HG02763 (cell line): Measurements from ENCODE around the gene PTPRB.
A peak's percentile ranks its signal among the peaks of the same experiment; 100 is the strongest.
"Not testable (repeated sequence)": the region's sequence is repeated elsewhere in the genome, so short reads cannot be mapped to it uniquely, and the experiment has no call there.

Source experiments
- ATAC-seq: cut with Tn5 transposase; IDR thresholded peaks from one replicate; pipeline ENCODE4 v1.9.1; 2021; ENCODE audit warnings: mild to moderate bottlenecking, moderate library complexity; ENCODE audit not compliant: unreplicated experiment

The PTPRB gene

GRCh38 chr12:70549340-70550179, 87.7 kb downstream of the PTPRB start:
- no peak for ATAC-seq

- ATAC-seq, result no peak
These were observed 93.8 kb downstream of the PTPRB start for GRCh38 chr12:70543444-70543843.

- ATAC-seq, result no peak
These were observed 96.2 kb downstream of the PTPRB start for GRCh38 chr12:70540996-70541395.

GRCh38 chr12:70536650-70537049, 100.6 kb downstream of the PTPRB start:
- ATAC-seq, result no peak

GRCh38 chr12:70535896-70536374, 101.3 kb downstream of the PTPRB start:
- ATAC-seq, result no peak

GRCh38 chr12:70534466-70534865, 102.8 kb downstream of the PTPRB start:
- no peak for ATAC-seq

GRCh38 chr12:70529647-70530046, 107.6 kb downstream of the PTPRB start:
- ATAC-seq, result no peak

- no peak for ATAC-seq
These were observed 116.4 kb downstream of the PTPRB start for GRCh38 chr12:70520847-70521246.

GRCh38 chr12:70513426-70513825, 123.8 kb downstream of the PTPRB start:
- no peak for ATAC-seq

- no peak for ATAC-seq
These were observed 129.1 kb downstream of the PTPRB start for GRCh38 chr12:70508178-70508577.

- ATAC-seq, result no peak
These were observed 129.8 kb downstream of the PTPRB start for GRCh38 chr12:70507442-70507841.

- ATAC-seq, result no peak
These were observed 139.7 kb downstream of the PTPRB start for GRCh38 chr12:70497508-70497907.

GRCh38 chr12:70492904-70493303, 144.3 kb downstream of the PTPRB start:
- not testable (repeated sequence) for ATAC-seq

- ATAC-seq, result not testable (repeated sequence)
These were observed 146.3 kb downstream of the PTPRB start for GRCh38 chr12:70490928-70491327.

GRCh38 chr12:70487440-70487839, 149.8 kb downstream of the PTPRB start:
- peak; percentile 69 for ATAC-seq

GRCh38 chr12:70486588-70486987, 150.6 kb downstream of the PTPRB start:
- no peak for ATAC-seq

- ATAC-seq, result no peak
These were observed 151.5 kb downstream of the PTPRB start for GRCh38 chr12:70485704-70486103.

GRCh38 chr12:70484464-70484863, 152.8 kb downstream of the PTPRB start:
- no peak for ATAC-seq

- ATAC-seq, result no peak
These were observed 154.5 kb downstream of the PTPRB start for GRCh38 chr12:70482764-70483163.

GRCh38 chr12:70469221-70469820, 167.9 kb downstream of the PTPRB start:
- no peak for ATAC-seq

- ATAC-seq, result no peak
These were observed 168.5 kb downstream of the PTPRB start for GRCh38 chr12:70468741-70469140.
